Measurements from ENCODE around the gene ARHGEF11. TPM values are rescaled to one million over a fixed set of nuclear protein-coding genes. Genes with fewer than 3 reads are reported as not detected.

Gene ARHGEF11
- total and polyA plus RNA-seq, 9 of the 15 experiments (the other 6 are each of a cell fraction or from before 2014, with no cell fraction given) = 0.14 to 15.5 (median 9.0) TPM

DNA sequence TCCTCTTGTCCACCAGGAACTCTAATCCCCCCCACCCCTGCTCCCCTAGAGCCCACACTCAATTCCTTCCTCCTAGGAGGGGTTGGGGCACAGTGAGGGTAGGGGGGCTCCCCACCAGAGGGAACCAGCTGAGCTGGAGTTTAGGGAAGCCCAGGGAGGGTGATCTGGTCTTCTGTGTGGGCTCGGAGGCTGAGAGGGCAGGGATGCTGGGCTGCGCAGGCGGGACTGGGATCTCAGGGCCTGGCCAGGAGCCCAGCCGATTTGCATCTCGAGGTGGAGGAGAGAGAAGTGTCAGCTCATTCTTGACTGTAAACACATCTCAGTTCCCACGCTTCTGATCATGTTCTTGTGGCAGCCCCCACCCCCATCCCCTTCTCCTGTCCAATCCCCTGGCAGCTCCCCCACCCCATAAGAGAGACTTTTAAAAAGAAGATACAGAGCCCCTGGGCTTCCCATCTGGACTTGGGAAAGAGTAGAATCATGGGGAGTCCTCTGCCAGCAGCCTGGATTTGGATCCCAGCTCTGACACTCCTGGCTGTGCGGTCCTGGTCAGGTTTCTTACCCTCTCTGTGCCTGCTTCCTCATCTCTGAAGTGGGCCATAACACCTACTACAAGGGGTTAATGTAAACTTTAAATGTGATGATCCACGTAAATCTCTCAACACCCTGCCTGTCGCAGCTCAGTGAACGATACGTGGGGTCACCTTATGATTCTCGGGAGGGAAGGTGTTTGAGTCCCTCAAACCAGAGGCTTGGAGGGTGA is 145.4 kb downstream of the ARHGEF11 start (continued):
- TF ChIP-seq, protein P1, sequence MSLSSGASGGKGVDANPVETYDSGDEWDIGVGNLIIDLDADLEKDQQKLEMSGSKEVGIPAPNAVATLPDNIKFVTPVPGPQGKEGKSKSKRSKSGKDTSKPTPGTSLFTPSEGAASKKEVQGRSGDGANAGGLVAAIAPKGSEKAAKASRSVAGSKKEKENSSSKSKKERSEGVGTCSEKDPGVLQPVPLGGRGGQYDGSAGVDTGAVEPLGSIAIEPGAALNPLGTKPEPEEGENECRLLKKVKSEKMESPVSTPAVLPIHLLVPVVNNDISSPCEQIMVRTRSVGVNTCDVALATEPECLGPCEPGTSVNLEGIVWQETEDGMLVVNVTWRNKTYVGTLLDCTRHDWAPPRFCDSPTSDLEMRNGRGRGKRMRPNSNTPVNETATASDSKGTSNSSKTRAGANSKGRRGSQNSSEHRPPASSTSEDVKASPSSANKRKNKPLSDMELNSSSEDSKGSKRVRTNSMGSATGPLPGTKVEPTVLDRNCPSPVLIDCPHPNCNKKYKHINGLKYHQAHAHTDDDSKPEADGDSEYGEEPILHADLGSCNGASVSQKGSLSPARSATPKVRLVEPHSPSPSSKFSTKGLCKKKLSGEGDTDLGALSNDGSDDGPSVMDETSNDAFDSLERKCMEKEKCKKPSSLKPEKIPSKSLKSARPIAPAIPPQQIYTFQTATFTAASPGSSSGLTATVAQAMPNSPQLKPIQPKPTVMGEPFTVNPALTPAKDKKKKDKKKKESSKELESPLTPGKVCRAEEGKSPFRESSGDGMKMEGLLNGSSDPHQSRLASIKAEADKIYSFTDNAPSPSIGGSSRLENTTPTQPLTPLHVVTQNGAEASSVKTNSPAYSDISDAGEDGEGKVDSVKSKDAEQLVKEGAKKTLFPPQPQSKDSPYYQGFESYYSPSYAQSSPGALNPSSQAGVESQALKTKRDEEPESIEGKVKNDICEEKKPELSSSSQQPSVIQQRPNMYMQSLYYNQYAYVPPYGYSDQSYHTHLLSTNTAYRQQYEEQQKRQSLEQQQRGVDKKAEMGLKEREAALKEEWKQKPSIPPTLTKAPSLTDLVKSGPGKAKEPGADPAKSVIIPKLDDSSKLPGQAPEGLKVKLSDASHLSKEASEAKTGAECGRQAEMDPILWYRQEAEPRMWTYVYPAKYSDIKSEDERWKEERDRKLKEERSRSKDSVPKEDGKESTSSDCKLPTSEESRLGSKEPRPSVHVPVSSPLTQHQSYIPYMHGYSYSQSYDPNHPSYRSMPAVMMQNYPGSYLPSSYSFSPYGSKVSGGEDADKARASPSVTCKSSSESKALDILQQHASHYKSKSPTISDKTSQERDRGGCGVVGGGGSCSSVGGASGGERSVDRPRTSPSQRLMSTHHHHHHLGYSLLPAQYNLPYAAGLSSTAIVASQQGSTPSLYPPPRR (CRISPR knock-in tag; IDR thresholded peaks at IDR 0.05; ENCODE audit: borderline replicate concordance) = no peak
- TF ChIP-seq NONO (IDR thresholded peaks at IDR 0.05; ENCODE audit: low read depth in 2 of 2, low read length in 1 of 2) = no peak
- TF ChIP-seq ZNF79 (CRISPR knock-in tag; IDR thresholded peaks at IDR 0.05; ENCODE audit: low read depth) = no peak
- no peak for TF ChIP-seq ETS2 (tag; IDR thresholded peaks at IDR 0.05; ENCODE audit: borderline replicate concordance, poor library complexity, severe bottlenecking)
- TF ChIP-seq, protein P2, sequence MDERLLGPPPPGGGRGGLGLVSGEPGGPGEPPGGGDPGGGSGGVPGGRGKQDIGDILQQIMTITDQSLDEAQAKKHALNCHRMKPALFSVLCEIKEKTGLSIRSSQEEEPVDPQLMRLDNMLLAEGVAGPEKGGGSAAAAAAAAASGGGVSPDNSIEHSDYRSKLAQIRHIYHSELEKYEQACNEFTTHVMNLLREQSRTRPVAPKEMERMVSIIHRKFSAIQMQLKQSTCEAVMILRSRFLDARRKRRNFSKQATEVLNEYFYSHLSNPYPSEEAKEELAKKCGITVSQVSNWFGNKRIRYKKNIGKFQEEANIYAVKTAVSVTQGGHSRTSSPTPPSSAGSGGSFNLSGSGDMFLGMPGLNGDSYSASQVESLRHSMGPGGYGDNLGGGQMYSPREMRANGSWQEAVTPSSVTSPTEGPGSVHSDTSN (CRISPR knock-in tag; IDR thresholded peaks at IDR 0.05; ENCODE audit: low read depth) = no peak
- TF ChIP-seq, protein P2 (tag; conservative IDR thresholded peaks at IDR 0.05; ENCODE audit: low read depth) = no peak
- peak; percentile 56 for TF ChIP-seq ZFP36 (IDR thresholded peaks at IDR 0.05; ENCODE audit: low read depth, low read length, partially characterized antibody)
- no peak for TF ChIP-seq CCAR2 (IDR thresholded peaks at IDR 0.05; ENCODE audit: low read depth, low read length)
- TF ChIP-seq, protein P3, sequence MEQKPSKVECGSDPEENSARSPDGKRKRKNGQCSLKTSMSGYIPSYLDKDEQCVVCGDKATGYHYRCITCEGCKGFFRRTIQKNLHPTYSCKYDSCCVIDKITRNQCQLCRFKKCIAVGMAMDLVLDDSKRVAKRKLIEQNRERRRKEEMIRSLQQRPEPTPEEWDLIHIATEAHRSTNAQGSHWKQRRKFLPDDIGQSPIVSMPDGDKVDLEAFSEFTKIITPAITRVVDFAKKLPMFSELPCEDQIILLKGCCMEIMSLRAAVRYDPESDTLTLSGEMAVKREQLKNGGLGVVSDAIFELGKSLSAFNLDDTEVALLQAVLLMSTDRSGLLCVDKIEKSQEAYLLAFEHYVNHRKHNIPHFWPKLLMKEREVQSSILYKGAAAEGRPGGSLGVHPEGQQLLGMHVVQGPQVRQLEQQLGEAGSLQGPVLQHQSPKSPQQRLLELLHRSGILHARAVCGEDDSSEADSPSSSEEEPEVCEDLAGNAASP (IDR thresholded peaks at IDR 0.05) = no peak
- TF ChIP-seq, protein P4, sequence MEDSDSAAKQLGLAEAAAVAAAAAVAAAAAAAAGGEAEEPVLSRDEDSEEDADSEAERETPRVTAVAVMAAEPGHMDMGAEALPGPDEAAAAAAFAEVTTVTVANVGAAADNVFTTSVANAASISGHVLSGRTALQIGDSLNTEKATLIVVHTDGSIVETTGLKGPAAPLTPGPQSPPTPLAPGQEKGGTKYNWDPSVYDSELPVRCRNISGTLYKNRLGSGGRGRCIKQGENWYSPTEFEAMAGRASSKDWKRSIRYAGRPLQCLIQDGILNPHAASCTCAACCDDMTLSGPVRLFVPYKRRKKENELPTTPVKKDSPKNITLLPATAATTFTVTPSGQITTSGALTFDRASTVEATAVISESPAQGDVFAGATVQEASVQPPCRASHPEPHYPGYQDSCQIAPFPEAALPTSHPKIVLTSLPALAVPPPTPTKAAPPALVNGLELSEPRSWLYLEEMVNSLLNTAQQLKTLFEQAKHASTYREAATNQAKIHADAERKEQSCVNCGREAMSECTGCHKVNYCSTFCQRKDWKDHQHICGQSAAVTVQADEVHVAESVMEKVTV (CRISPR knock-in tag; IDR thresholded peaks at IDR 0.05) = no peak

Data from K562 (cell line).